SH-SY5Y (cell line): ENCODE results near the gene GPBP1.

Source experiments
- GATA2 ChIP-seq: IDR thresholded peaks from 2 replicates; pipeline ENCODE4 v1.6.1; 2011; ENCODE audit warnings: mild to moderate bottlenecking, low read depth, low read length
- GATA3 ChIP-seq: IDR thresholded peaks from 2 replicates; pipeline ENCODE4 v1.6.1; 2011; ENCODE audit warnings: low read depth, mild to moderate bottlenecking, low read length, moderate library complexity

GRCh38 chr5:57163553-57164006, 10.3 kb upstream of the GPBP1 start:
- TF ChIP-seq GATA3 (no peak), GATA2 (no peak)
